ENCODE results near the gene DNPEP. TPM values are rescaled to one million over a fixed set of nuclear protein-coding genes. Genes with fewer than 3 reads are reported as not detected.

The DNPEP gene
- total RNA-seq, 1 experiment from 2014 or later: 60.9 TPM

- peaks cover 23% of the 10 kb centered on the region for H3K27me3 Mint-ChIP-seq (ENCODE audit: low read depth)
- no peak overlapping the region for H4K91ac ChIP-seq (ENCODE audit: insufficient read length, low read depth, low read length)
- H2AK5ac ChIP-seq (ENCODE audit: insufficient read length, low read length): no peak overlapping the region
- no peak overlapping the region for H3K4me2 ChIP-seq (ENCODE audit: insufficient read depth, insufficient read length, low read length)
- no peak overlapping the region for H2BK15ac ChIP-seq (ENCODE audit: low read depth, low read length)
- H3T11ph ChIP-seq (ENCODE audit: low read length): no peak overlapping the region
- no peak for TF ChIP-seq CTCF (conservative IDR thresholded peaks at IDR 0.05)
- H4K8ac ChIP-seq (replicated peaks; ENCODE audit: insufficient read length, low read depth, low read length): no peak overlapping the region
- H2BK120ac ChIP-seq (ENCODE audit: low read depth, low read length, poor library complexity, severe bottlenecking): no peak overlapping the region
- H3K14ac ChIP-seq (ENCODE audit: insufficient read depth, low read length): no peak overlapping the region; the same call in 1 of the 2 replicates
- no peaks in the 10 kb centered on the region for H4K20me1 ChIP-seq (ENCODE audit: control insufficient read depth, insufficient read depth, insufficient read length)
- H2BK12ac ChIP-seq (ENCODE audit: insufficient read length, low read depth, low read length): no peak overlapping the region
- DNase-seq: peak; percentile 23
- H3K9me3 Mint-ChIP-seq: no peaks in the 10 kb centered on the region; a peak in 1 of 5 replicates
- no peaks in the 10 kb centered on the region for H3K9me3 ChIP-seq (ENCODE audit: control insufficient read depth, low read depth, low read length)
- H3K36me3 Mint-ChIP-seq (ENCODE audit: insufficient read depth in 1 of 3, low read depth in 3 of 3): no peaks in the 10 kb centered on the region; a peak in 1 of 7 replicates
- H2AFZ ChIP-seq (ENCODE audit: low read length): no peak overlapping the region
- no peaks in the 10 kb centered on the region for H3K27me3 ChIP-seq (ENCODE audit: insufficient read depth, low read length)
- H2BK5ac ChIP-seq (ENCODE audit: insufficient read length, low read length): no peak overlapping the region
- no peaks in the 10 kb centered on the region for H3K79me2 ChIP-seq (ENCODE audit: insufficient read depth, low read length)
- no peak overlapping the region for H3K56ac ChIP-seq (ENCODE audit: insufficient read length, low read depth, low read length)
- H3K79me1 ChIP-seq (ENCODE audit: insufficient read depth, low read depth, low read length, poor library complexity, severe bottlenecking): no peaks in the 10 kb centered on the region
- no peak overlapping the region for H3K18ac ChIP-seq (ENCODE audit: insufficient read length, low read depth, low read length)
- no peaks in the 10 kb centered on the region for H3K4me1 ChIP-seq (ENCODE audit: insufficient read depth, low read length)
- H3K23me2 ChIP-seq (ENCODE audit: insufficient read length, low read depth, low read length, poor library complexity, severe bottlenecking): no peaks in the 10 kb centered on the region
- WGBS (ENCODE audit: extremely low coverage, insufficient read length, low lambda C conversion rate): no CpG with 5 or more reads among the region's 7 CpGs
- peak overlapping the region in 1 of 3 experiments; percentile 77; a peak in 1 of 7 replicates for H3K27ac Mint-ChIP-seq
- no peak overlapping the region for H2BK20ac ChIP-seq (ENCODE audit: low read depth, low read length, poor library complexity, severe bottlenecking)
- peaks cover 2 to 12% of the 10 kb centered on the region in 2 experiments; a peak in 3 of 4 replicates for H3K4me1 Mint-ChIP-seq
- no peak overlapping the region for H3K23ac ChIP-seq (ENCODE audit: insufficient read length, low read depth, low read length)
- no peak overlapping the region for H3K9ac ChIP-seq (ENCODE audit: extremely low read depth, insufficient read length, low read length)
- H3K27ac ChIP-seq (ENCODE audit: insufficient read length, low read depth, low read length): no peak overlapping the region
- H4K5ac ChIP-seq (ENCODE audit: insufficient read length, low read depth, low read length): no peak overlapping the region
- H3K4me3 Mint-ChIP-seq: no peak overlapping the region
- no peak overlapping the region for H3K4ac ChIP-seq (ENCODE audit: low read depth, low read length)
Observed at GRCh38 chr2:219426534-219427136, 38.9 kb upstream of the DNPEP start.
